Daoy (cell line): ENCODE results near the gene CALB2. TPM values are rescaled to one million over a fixed set of nuclear protein-coding genes. Genes with fewer than 3 reads are reported as not detected.

Experiments used
- DNase-seq: peaks from one replicate; pipeline ENCODE4 v3.0.0-alpha.2; 2015; ENCODE audit warnings: low read depth
- total RNA-seq: library from RNA; depleted of rRNA; stranded (reverse); fragments of >200 nt; shearing (Covaris generic); gene quantifications from 2 replicates; pipeline ENCODE4 v1.2.3, GENCODE V29; 2014

Gene CALB2
- total RNA-seq, 1 experiment from 2014 or later, result 8.1 TPM

GRCh38 chr16:71387045-71387871, 28.7 kb downstream of the CALB2 start:
- no peak for DNase-seq

DNA sequence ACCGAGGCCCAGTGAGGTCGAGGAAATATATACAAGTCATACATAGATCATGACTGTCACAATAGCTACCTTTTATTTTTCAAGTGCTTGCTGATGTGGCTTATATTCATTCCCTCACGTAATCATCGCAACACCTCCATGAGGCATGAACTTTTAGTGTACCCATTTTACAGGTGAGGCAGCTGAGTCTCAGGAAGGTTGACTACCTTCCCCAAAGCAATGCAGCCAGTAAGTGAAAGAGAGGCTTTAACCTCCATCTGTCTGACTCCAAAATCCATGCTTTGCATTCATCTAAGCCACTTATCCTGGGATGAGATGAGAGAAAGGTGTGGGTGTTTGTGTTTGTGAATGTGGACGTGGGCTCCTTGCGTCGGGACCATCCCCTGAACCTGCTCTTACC, 30.8 kb downstream of the CALB2 start:
- DNase-seq, result no peak

DNA sequence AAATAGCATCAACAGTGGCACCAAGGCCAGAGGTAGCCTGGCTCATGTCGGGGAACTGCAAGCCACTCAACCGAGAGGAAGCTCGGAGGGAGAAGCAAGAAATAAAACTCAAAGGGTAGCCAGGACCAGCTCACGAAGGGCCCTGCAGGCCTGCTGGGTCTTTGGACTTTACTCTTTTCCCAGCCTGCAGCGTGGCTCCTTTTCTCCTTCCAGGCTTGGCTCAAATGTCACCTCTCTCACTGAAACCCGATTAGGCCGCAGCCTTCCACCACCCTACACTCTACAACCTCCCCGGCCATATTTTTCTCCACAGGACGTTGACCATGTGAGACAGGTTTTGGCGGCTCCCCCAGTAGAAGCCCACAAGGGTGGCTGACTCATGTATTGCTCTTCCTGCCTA, 38.1 kb downstream of the CALB2 start:
- DNase-seq, result no peak

DNA sequence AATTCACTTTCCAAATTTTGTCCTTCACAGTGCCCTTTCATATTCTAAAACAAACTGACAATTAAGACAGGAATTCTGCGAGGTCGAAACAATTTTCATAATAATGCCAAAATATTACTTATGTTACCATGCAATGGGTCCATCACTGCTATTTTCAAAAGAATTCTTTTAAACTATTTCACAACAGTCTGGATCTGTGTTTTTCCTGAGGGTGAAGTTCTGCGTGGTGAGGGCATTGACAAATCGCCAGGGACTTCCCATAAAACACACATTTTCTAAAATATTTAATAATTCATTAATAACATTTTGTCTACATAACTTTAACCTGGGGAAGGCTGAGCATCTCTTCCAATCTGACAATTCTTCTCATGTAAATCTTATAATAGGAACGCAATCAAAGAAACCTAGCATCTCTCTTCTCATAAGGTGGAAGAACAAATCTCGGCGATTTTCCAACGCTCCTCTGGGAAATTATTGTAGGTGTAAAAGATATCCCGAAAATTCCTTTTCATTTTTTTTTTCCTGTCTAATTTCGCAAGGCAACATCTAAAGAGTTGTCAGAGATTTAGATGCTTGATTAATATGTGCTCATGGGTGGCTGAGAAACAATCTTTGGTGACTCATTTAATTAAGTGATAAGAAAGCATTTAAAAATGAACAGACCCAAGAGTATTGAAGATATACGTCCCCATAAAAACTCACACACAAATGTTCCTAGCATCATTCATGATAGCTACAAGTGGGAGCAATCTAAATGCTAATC, 41.5 kb downstream of the CALB2 start:
- no peak for DNase-seq

- no peak for DNase-seq
Observed at GRCh38 chr16:71402007-71402406, 43.5 kb downstream of the CALB2 start.

GRCh38 chr16:71402674-71403073, 44.2 kb downstream of the CALB2 start:
- DNase-seq, result no peak

GRCh38 chr16:71404364-71404763, 45.8 kb downstream of the CALB2 start:
- DNase-seq, result no peak

DNA sequence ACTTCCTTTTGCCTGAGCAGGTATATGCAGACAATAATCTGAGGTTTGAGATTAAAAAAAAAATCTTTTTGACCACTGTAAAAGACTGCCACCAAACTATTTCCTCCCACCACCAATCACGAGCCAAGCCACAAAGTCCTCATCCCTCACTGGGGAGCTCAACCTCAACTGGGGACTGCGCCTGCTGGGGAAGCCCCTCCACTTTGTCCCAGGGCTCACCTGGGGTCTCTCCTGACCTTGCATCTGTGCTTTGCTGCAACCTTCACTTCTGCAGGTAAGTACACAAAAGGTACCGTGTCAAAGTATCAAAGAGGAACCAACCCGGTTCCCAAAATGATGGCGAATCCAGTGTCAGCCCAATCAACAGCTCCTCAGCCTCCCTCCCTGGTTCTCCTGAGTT, 47.8 kb downstream of the CALB2 start:
- DNase-seq, result no peak

DNA sequence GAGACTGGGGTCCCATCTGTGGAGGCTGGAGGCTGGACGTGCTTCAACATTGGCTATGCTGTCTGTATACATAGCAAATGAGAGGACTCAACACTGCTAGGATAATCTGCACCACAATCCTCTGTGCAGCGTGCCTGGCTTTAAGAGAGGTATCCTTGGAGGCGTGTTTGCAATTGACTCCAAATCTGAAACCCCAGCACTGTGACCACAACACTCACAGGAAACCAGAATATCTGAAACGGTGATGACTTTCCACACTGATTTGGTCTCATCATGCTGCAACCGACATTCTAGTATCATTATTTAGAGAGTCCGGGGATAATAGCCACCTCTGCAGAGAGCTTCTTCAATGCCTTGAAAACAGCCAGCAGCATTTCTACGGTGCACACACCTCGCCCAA, 48.2 kb downstream of the CALB2 start:
- DNase-seq, result no peak

DNA sequence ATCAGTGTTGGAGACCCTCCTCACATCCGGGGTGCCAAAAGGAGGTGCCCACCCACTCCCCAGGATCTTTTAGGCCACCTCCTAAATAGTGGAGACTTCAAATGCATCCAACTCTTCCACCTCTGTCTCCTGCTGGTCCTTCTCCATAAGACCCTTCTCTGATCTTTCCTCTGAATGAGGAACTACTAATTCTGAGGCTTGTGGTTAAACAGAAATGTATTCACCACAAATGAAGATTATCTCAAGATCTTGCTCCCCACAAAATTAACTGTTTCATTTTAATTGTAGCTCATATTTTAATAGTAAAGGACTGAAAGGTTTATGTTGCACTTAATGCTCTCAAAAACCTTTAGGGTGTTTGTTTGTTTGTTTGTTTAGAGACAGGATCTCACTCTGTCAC, 49.2 kb downstream of the CALB2 start:
- DNase-seq, result no peak

- no peak for DNase-seq
Observed at GRCh38 chr16:71408536-71408935, 50.0 kb downstream of the CALB2 start.

DNA sequence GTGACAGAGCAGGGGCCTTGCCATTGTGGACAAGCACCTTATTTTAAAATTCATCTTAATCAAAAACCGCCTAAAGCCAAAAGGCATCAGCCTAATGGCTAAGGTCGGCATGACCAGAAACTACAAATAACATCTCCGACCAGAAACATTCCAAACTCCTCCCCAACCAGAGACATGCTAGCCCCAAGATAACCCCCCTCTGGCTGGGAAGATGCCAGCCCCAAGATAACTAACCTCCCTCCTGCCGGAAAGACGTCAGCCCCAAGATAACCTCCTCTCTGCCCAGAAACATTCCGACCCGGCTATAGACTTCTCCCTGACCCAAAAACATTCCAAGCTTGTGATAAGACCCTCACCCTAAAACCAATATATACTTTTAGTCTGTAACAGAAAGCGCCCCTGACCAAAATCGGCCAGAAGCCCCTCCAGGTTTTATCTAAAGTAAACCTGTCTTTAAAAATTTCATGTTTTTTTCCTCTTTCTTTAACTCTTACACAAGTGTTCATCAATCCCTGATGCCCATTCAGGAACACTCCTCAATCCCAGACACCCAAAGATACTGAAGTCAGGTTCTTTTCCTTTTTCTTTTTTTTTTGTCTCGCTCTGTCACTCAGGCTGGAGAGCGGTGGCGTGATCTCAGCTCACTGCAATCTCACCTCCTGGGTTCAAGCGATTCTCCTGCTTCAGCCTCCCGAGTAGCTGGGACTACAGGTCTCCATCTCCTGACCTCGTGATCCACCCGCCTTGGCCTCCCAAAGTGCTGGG, 50.7 kb downstream of the CALB2 start:
- peak; percentile 7 for DNase-seq

GRCh38 chr16:71410146-71410545, 51.6 kb downstream of the CALB2 start:
- no peak for DNase-seq

DNA sequence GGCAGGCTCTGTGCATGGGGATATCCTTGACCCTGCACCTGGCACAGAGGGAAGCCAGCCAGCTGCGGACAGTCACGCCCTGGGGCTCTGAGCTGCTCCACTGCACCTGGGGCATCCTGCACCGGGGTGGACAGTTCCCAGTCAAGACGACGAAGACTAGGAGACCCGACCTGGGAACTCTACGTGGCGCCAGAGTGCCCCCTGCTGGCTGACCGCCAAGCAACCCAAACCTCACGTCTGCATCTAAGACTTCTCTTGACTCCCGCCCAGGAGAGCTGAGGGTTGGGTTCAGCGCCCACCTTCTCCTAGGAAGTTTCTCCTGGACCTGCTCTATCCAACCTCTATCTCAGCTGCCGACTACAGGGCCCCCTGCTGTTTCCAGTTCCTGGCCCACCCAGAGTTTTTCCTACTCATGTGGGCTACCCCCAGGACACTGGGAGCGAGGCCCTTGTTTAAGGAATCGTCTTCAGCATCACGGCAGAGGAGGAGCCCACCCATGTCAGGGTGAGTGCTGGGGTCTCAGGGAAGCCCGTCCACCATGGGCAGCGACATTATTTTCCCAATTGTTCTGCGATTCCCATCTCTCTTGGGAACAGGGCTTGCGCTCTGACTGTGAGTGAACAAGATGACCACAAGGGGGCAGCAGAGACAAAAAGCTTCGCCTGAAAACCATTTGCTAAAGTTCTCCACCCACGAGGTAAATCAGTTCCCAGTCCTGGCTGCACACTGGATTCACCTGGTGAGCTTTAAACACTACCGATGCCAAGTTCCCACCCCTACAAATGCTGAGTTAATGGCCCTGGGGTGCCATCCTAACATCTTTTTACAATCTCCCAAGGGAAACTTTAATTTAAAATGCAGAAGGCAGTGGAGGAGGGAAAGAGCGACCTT, 54.0 kb downstream of the CALB2 start:
- DNase-seq, result peak; percentile 70

- no peak for DNase-seq
Observed at GRCh38 chr16:71413341-71413740, 54.8 kb downstream of the CALB2 start.

DNA sequence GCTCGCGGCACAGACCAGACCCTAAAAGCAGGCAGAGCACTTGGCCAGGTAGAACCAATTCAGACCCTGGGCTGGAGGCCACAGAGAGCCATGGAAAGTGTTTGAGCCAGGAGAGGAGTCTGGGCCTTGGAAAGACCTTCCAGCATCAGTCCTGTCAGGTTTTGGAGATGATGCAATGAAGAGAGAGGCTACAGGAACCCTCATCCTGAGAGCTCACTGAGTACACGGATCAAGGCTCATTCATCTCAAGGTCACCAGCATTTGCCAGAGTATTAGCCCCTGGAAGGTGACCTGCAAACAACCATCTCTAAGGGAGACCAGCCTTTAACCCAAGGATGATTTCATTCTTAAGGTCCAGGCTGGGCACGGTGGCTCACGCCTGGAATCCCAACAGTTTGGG, 55.5 kb downstream of the CALB2 start:
- DNase-seq, result no peak

DNA sequence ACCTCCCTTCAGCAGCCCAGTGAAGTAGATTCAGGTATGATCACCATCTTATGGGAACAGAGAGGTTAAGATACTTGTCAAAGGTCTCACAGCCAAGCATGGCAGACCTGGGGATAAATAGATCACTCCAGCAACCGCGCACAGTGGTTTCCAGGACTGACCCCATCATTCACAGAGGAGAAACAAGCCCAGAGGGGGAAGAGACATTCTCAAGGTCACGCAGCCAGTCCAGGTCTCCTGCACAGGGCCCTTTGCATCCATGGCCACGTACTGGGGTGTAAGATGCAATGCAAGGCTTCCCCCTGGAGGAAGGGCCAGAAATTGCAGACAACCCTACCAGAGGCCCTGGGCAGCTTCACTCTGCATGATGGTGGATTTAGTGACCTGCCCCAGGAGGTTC, 63.4 kb downstream of the CALB2 start:
- peak; percentile 14 for DNase-seq

GRCh38 chr16:71423016-71423415, 64.5 kb downstream of the CALB2 start:
- no peak for DNase-seq

GRCh38 chr16:71423865-71424264, 65.3 kb downstream of the CALB2 start:
- DNase-seq, result no peak

- no peak for DNase-seq
Observed at GRCh38 chr16:71424626-71425025, 66.1 kb downstream of the CALB2 start.

DNA sequence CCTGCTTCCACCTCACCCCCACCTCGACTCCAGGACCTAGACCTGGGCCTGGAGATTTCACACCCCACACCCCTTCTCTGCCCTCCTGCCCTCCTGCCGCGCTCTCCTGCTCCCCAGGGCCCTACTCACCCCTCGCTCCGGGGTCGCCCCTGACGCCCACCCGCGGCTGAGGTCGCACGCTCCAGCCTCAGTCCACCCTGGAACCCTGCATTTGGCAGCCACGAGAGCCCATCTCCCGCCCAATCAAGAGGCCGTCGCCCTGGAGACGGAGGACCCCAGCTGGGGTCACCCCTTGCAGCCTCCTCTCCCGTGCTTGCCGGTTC, 67.2 kb downstream of the CALB2 start:
- no peak for DNase-seq
